AG04450 (cell line): ENCODE measurements around the gene SEMA6A. TPM values are rescaled to one million over a fixed set of nuclear protein-coding genes. Genes with fewer than 3 reads are reported as not detected.
"Not testable (repeated sequence)": the region's sequence is repeated elsewhere in the genome, so short reads cannot be mapped to it uniquely, and the experiment has no call there.

Experiments used
- CTCF ChIA-PET: fragments of 300-600, 350-600 bp; formaldehyde crosslinking; extraction: SDS; loops from one replicate; lab custom pipeline; 2022; ENCODE audit warnings: antibody characterized with exemption, inconsistent platforms; lab: Charles Lee
- POLR2A ChIA-PET: fragments of 350-600 bp; formaldehyde crosslinking; extraction: SDS; loops from one replicate; lab custom pipeline; 2021; ENCODE audit warnings: antibody characterized with exemption, inconsistent platforms; lab: Yijun Ruan, JAX
- DNase-seq: peaks from one replicate; pipeline ENCODE4 v3.0.0-alpha.2; 2011; ENCODE audit warnings: low read depth, low spot score
- H3K27ac ChIP-seq: one replicate; pipeline ENCODE4 v1.5.1; 2012; ENCODE audit warnings: low read depth, low read length, control low read depth
- H3K27me3 ChIP-seq: one replicate; pipeline ENCODE4 v1.6.0; 2012; ENCODE audit warnings: low read length; ENCODE audit not compliant: control insufficient read depth, insufficient read depth
- H3K4me3 ChIP-seq: 2 replicates; pipeline ENCODE4 v1.5.1; 2011; ENCODE audit warnings: mild to moderate bottlenecking, low read depth, low read length, control low read depth
- H3K9me3 ChIP-seq: 2 replicates; pipeline ENCODE4 v1.5.1; 2012; ENCODE audit warnings: low read length; ENCODE audit not compliant: control insufficient read depth, insufficient read depth
- polyA plus RNA-seq: library from polyadenylated mRNA; depleted of rRNA; stranded (reverse); fragments of >200 nt; gene quantifications from 2 replicates; pipeline ENCODE4 v1.2.3, GENCODE V29; 2011
- TF ChIP-seq, protein P1 (sequence below): IDR thresholded peaks from 2 replicates; pipeline ENCODE4 v1.5.1; 2011; ENCODE audit warnings: low read depth, low read length, control low read depth, inconsistent platforms

SEMA6A gene
- polyA plus RNA-seq, 1 experiment, result 0.17 TPM

DNA sequence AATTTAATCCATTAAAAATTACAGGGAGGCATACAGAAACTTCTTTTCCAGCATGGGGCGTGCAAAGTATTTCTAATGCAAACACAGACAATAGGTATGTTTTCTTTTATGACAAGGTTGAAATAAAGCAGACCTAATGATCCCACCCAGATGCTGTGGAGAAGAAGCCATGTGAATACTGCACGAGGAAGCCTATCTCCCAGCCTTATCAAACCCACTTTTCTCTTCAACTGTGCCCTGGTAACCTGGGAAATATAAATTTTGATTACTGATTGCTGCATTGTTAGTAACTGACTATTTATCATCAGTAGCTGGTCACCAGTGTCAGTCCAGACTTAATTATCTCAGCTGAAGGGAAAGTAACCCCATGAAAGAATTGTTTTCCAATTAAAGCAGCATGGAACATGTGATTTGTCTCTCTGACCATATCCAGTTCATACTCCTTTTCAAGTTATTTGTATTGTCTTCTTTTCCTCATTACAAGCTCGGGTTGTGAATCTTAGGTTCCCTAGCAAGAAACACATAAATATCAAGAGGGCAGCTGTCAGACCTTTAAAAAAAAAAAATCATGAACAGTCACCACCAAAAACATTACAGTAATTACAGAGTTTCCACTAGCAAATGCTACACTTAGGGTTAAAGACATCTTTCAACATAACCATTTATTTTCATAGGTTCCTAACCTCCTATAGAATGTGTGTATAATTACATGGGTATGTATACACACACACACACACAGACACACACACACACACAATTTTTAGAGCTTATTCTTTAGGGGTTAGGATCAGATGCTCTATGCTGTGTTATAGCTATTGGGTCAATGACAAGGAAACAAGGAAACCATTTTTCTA, 50.3 kb downstream of the SEMA6A start:
- no peak for DNase-seq
- ChIA-PET CTCF (no interaction called here), POLR2A (no interaction called here)
- no peaks in the 10 kb centered on the region for H3K9me3 ChIP-seq
- H3K4me3 ChIP-seq, result no peak overlapping the region
- H3K27me3 ChIP-seq, result no peaks in the 10 kb centered on the region
- H3K27ac ChIP-seq, result no peak overlapping the region
- TF ChIP-seq, protein P1, sequence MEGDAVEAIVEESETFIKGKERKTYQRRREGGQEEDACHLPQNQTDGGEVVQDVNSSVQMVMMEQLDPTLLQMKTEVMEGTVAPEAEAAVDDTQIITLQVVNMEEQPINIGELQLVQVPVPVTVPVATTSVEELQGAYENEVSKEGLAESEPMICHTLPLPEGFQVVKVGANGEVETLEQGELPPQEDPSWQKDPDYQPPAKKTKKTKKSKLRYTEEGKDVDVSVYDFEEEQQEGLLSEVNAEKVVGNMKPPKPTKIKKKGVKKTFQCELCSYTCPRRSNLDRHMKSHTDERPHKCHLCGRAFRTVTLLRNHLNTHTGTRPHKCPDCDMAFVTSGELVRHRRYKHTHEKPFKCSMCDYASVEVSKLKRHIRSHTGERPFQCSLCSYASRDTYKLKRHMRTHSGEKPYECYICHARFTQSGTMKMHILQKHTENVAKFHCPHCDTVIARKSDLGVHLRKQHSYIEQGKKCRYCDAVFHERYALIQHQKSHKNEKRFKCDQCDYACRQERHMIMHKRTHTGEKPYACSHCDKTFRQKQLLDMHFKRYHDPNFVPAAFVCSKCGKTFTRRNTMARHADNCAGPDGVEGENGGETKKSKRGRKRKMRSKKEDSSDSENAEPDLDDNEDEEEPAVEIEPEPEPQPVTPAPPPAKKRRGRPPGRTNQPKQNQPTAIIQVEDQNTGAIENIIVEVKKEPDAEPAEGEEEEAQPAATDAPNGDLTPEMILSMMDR, result no peak

DNA sequence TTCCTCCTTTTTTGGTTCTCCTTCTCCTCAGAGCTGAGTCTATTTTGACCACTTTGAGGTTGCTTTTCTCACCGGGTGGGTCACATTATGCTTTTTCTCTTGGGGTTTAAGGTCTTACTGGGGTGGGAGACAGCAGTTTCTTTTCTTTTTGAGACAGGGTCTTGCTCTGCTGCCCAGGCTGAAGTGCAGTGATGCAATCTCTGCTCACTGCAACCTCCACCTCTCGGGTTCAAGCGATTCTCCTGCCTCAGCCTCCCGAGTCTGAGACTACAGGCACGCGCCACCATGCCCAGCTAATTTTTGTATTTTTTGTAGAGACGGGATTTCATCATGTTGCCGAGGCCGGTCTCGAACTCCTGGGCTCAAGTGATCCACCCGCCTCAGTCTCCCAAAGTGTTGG, 51.4 kb downstream of the SEMA6A start:
- H3K27ac ChIP-seq, H3K9me3 ChIP-seq, CTCF ChIA-PET, DNase-seq, POLR2A ChIA-PET, H3K27me3 ChIP-seq, H3K4me3 ChIP-seq: not testable (repeated sequence)

DNA sequence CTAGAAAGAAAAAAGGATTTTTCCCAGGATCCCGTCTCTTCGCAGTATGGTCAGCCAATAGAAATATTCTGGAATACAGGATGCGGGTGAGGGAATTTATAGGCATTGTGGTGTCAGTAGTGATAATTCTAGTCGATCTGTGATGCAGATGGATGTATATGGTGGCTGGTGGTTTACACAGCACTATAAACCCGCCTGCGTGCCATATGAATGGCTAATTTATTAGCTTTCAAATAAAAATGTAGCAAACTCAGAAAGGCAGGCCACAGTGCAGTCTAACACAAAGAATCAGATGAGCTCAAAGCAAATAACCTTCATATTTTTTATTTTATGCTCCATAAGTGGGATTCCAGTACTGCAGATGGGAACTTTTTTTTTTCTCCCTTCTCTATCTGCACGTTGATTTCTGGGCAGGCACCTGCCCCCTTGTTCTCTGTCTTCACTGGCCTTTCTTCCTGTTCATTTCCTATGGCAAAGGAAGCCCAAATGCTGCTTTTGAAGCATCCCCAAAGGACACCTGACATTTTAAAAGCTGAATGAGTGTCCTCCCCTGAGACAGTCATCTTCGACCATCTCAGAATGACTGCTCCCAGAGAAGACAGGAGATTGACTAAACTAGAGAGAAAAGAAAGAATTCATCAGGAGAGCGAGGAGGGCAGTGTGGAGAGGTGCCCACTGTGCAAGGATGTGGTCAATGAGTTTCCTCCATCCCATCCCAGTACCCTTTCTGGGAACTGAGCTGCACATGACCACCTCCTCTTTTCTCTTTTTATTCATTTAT, 52.1 kb downstream of the SEMA6A start:
- no peaks in the 10 kb centered on the region for H3K9me3 ChIP-seq
- ChIA-PET POLR2A (no interaction called here), CTCF (interaction anchor here (0.6 kb wide), 1 partner anchor 384 kb away, joined by 3 read pairs; no protein-coding TSS in a partner anchor)
- no peak for DNase-seq
- H3K4me3 ChIP-seq, result no peak overlapping the region
- TF ChIP-seq, protein P1, result no peak
- no peak overlapping the region for H3K27ac ChIP-seq
- H3K27me3 ChIP-seq, result no peaks in the 10 kb centered on the region

DNA sequence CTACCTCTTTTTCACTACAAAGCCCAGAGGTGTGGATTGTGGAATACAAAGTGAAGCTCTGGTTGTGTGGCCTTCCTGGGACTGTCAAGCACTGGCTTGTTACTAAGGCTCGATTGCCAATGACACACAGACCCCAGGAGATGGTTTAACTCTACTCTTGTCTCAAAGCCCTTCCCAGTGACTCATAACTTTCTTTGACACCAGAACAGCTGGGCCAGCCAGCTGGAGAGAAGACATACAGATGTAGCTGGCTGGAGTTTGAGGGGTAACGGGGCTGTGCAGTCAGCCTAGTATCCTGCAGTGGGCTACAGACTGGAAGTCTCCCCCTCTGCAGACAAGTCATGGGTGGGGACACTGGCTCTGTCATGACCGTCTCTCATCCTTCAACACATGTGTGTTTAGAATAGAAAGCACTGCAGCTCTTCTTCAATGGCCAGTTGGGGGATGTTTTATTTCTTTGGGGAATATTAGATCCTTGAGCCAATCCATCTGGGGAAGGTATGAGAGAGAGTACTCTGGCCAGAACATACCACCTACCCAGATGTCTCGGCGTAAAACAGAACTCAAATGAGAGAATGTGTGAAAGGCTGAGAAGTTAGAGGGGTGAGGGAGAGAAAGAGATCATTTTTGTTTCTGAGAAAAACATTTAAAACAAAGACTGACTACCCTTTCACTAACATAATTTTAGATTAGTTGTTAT, 53.3 kb downstream of the SEMA6A start:
- no peak for DNase-seq
- Histone ChIP-seq H3K27ac (no peak overlapping the region), H3K4me3 (no peak overlapping the region), H3K27me3 (no peaks in the 10 kb centered on the region), H3K9me3 (no peaks in the 10 kb centered on the region)
- TF ChIP-seq, protein P1, result no peak
- POLR2A ChIA-PET, result no interaction called here
- CTCF ChIA-PET, result interaction anchor here (1.0 kb wide), 1 partner anchor 15 kb away, joined by 5 read pairs; no protein-coding TSS in a partner anchor

DNA sequence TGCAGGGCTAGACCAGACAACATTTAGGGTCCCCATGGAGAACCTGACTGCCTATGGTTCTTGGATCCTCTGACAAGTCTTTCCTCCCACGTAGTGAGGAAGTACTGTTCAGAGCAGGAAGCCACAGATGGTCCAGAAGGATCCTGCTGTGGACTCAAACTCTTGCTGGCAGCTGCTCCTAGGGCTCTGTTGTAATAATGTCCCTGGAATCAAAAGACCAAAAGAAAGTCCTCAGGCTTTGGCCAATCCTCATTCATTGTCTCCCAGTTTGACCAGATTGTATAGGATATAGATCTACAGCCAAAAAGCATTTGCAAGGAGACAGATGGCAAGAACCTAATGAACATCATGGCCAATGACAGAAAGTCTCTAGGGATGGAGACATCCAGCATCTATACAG, 53.9 kb downstream of the SEMA6A start:
- ChIA-PET CTCF (interaction anchor here (1.0 kb wide), 1 partner anchor 15 kb away, joined by 5 read pairs; no protein-coding TSS in a partner anchor), POLR2A (no interaction called here)
- DNase-seq, result no peak
- TF ChIP-seq, protein P1, result no peak
- Histone ChIP-seq H3K9me3 (no peaks in the 10 kb centered on the region), H3K27ac (no peak overlapping the region), H3K4me3 (no peak overlapping the region), H3K27me3 (no peaks in the 10 kb centered on the region)
